ENCODE data around the gene PANX2.
"Not testable (repeated sequence)": the region's sequence is repeated elsewhere in the genome, so short reads cannot be mapped to it uniquely, and the experiment has no call there.

Gene PANX2

DNA sequence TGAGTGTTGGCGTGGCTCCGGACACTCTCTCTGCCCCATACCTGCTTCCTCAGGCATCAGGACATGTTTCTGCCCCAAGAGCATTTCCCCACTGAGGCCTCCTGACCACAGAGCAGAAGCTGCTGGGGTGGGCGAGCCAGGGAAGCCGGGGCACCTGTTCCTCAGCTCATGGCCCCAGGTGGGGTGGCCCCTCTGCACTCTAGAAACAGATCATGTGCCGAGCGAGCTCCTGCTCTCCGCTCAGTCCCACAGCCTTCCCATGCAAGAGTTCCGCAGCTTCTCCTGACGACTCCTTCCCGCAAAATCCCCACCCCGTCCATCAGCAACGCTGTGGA lies 22.4 kb upstream of the PANX2 start:
- DNase-seq, result no peak

DNA sequence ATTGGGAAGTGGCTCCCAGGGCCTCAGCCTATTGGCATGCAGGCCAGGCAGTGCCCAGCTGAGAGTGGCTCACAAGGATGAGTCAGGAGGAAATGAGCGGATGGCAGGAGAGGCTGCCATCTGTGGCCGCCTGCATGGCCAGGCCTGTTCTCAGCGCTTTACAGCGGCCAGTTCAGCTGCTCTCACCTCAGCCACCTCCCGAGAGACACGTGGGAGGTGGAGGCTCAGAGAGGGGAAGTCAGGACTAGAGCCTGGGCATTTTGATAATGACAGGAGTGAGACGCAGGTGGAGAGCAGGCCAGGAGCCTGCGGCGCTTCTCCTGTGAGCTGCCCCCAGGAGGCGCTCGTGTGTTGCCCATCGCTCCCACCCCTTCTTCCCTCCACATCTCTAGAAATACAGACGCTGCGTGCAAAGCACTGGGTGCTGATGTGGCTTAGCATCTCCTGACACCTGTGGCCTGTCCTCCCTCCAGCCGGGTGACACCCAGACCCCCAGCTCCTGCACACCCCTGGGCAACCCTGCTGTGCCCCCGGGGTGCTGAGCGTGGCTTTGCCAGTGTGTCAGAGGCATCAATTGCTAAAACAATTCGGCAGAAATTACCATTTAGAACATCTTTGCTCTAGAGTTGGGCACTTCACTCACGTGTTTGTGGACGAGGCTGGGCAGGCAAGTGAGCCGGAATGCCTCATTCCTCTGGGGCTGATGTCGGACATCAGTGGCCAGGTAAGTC lies 21.4 kb upstream of the PANX2 start:
- no peak for DNase-seq

DNA sequence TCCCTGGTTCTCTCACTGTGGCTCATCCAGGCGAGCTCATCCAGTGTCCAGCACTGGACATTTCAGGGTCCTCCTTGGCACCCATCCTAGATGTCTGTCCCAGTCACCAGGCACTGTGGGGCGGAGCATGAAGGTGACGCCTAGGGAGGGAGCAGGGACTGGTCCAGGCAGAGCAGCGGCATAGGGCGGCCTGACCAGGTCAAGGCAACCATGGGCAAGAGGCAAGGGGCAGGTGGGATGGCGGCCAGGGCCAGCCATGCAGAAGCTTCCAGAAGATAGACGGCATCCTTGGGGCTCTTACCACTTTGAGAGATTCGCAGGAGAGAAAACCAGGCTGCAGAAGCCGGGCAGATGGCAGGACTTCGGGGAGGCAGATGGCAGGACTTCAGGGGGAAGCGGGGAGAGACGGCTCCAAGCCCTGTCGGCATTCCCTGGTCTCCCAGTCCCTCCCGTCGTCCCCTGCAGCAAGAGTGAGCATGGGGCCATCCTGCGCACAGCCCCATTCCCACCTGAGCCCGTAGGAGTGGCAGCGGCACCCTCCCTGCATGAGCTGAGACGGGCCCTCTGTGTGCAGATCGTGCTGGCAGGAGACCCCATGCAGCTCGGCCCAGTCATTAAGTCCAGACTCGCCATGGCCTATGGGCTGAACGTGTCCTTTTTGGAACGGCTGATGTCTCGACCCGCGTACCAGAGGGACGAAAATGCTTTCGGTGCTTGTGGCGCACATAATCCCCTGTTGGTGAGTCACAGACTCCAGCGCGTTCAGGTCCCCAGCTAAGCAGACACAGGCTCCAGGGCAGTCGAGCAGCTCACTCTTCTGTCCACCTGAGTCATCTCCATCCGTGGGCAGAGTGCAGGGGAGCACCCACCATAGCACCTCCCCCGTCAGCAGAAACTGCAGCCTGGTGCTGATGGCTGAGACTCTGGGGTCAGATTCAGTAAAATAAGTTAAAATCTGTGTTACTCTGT lies 20.1 kb upstream of the PANX2 start:
- DNase-seq, result no peak

DNA sequence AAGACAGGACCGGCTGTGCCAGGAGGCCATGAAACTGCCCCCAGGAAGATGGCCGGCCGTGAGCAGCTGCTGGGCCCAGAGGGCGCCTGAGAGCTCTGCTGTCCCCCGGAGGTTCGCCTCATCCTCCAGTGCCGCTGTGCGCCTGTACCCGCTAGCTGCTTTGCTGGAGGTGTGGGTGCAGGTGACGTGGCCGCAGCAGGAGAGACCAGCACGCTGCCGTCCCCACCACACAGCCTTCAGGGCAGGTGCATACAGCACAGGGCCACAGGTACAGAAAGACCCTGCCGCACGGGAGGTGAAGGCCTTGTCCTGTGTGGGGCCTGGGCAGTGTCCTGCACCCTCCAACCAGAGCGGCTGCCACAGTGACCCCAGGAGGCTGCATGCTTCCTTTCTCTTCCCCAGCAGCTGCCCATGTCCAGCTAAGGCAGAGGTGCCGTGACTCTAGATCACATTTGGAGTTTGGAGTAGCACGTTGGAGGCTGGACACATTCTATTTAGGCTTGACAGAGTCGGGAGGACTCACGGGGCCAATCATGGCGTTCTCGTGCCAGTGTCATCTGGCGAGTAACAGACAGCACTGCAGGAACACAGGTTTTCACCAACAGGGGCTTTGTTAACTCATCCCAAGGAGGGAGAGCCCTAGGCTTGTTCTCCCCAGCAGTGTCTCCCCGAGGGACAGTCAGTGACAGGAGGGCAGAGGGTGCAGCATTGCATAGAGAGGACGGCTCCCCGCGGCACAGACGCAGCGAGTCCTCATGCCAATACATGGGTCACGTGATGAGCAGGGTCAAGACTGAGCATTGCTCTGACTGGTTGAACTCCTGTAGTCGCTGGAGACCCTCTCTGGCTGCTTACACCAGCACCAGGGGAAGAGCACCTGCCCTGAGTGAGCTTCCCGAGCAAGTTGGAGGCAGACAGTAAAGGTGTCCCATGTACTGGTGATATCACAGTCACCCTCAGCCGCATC lies 18.7 kb upstream of the PANX2 start:
- DNase-seq, result no peak

DNA sequence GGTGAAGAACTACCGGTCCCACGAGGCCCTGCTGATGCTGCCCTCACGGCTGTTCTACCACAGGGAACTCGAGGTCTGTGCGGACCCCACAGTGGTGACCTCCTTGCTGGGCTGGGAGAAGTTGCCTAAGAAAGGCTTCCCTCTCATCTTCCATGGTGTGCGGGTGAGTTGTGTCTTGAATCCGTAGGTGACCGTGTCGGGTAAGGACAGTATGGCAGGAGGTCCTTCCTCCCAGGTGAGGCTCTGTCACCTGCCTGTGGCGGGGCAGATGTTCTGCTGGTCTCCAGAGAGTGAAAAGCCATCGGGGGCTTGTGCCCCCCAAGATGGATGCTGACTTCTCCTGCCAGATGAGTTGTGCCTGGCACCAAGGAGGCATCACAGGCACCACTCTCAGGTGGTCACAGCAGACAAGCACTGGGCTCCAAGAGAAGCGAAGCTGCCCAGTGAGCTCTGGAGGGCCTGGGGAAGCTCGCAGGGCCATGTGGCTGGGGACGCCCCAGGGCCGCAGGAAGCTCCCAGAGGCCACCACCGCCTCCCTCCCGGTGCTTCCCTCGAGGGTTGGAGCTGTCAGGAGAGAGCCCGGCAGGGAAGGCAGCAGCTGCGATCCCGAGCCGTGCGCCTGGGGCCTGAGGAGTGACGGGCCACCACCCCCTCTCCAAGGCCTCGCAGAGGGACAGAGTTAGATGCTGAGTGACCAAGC lies 17.3 kb upstream of the PANX2 start:
- DNase-seq, result no peak

DNA sequence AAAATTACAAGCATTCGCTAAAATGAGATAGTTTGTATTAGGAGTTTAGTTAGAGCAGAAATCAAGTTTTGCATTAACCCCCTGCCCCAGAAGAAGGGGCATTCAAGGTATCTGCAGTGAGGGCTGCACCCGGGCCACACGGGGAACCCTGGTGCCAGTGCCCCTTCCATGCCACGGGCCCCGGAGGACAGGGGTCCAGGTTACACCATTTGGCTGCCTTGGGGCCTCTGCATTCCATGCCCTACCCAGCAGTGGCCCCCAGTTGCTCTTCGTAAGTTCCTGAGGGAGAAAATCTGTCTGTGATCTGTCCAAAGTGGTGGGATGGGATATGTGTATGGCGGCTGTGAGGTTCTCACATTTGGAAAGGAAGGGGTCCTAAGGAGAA lies 16.8 kb upstream of the PANX2 start:
- DNase-seq, result no peak

DNA sequence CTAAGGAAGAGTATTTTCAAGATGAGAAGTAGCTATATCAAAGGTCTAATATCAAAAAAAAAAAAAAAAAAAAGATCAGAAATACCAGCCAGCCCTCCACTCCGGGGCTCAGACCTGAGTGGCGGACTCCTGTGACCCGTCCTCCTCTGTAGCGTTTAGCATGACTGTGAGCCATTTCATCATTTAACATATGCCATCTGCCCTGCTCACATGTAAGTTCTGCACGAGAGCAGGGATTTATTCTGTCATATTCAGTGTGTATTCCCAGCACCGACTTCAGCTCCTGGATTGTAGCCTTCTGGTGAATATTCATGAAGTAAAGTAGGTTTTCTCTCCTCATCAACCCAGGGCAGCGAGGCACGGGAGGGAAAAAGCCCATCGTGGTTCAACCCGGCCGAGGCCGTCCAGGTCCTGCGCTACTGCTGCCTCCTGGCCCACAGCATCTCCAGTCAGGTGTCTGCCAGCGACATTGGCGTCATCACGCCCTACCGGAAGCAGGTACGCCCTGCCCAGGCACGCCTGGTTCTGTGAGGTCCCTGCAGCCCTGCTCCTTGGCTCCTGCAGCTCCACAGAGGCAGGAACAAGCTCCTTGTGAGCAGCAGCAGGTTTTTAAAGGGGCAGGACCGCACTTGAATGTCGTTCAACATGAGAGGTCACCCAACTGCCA lies 12.7 kb upstream of the PANX2 start:
- DNase-seq, result no peak

DNA sequence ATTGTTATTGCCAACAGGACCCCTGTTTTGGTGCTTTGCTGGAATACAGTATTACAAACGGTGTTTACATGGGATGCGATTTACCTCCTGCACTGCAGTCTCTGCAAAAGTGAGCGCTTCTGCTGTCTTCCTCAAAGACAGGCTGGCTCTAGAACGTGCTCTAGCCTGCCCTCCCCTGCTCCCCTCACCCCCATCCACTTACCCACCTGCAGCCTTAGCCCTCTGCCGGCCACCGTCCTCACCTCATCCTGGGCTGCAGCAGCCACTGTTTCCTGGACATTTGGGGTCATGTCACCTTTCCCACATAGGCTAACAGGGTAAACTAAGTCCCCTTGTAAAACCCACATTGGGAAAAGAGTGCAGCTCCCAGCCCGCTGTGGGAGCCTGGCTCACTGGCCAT lies 9.6 kb upstream of the PANX2 start:
- DNase-seq, result no peak

DNA sequence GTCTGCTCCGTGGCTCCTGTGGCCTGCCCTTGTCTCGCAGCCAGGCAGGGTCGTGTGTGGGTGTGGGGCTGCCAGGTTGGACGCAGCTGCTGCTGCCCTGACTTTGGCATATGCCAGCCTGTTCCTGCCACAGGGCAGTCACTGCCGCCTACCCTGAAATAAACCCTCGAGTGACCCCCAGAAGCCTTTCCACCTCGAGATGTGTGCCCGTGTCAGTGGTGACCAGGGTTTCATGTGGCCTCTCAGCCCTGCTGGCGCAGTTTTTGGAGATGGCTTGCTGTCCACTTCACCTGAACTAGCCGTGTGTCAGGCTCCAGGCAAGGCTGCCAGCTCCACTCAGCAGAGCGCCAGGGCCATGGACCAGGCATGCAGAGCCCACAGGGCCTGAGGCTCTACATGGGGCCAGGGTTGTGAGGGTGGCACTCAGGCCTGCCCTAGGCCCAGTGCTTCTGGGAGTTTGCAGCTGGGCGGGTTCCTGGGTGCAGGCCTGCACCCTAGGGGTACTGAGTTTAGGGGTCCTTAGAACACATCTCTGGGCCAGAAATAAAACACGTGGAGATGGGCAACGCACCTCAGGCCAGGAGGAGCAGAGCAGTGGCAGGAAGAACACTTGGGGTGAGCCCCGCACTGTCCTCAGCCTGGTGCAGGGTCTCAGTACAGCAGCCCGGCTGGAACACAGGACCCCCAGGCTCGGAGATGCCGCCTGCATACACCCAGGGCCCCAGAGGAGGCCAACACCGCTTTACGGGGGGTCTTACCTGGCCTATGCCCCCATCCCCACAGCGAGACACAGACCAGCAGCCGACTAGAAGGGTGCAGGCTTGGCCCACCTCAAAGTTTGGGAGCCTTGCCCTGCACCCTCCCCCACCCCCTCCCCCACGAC lies 8.8 kb upstream of the PANX2 start:
- no peak for DNase-seq

DNA sequence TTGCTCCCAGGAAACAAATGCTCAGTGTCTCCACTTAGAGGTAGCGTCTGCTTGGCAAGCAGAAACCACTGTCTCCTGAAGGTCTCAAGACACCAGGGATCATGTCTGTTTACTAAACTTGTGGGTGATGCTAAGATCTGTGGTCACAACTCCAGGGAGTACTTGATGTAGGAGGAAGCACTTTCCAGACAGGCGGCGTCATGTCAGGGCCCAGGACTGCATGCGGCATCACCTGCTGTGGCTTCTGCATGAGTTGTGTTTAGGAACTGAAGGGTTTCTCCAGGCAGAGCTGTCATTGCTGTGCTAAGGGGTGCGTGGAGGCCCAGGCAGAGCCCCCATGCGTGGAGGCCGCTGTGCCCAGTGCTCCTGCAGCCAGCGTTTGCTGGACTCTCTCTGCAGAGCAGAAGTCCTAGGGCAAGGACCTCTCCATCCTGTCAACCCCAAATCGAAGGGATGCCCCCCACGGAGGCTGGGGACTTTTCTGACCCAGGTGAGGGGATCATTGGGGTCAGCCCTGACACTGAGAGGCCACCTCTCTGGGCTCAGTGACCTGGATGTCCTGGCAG lies 8.1 kb upstream of the PANX2 start:
- DNase-seq, result no peak

DNA sequence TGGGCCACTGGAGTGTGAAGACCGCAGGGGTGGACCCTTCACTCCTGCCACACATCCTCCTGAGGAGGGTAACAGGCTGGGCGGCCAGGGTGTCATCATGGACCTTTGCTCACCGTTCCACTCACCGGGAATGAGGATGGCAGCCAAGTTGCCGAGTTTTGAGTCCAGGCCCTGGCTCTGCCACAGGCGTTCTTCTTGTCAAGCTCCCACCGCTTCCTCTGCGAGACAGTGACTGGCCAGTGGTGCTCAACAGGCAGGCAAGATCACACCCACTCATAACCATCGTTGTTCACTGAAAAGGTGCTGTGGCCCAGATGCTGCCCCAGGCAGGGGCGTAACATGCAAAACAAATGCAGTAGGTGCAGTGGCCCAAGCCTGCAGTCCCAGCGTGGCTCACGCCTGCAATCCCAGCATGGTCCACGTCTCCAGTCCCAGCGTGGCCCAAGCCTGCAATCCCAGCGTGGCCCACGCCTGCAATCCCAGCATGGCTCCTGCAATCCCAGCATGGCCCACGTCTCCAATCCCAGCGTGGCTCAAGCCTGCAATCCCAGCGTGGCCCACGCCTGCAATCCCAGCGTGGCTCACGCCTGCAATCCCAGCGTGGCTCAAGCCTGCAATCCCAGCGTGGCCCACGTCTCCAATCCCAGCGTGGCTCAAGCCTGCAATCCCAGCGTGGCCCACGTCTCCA lies 5.0 kb upstream of the PANX2 start:
- DNase-seq, result no peak

DNA sequence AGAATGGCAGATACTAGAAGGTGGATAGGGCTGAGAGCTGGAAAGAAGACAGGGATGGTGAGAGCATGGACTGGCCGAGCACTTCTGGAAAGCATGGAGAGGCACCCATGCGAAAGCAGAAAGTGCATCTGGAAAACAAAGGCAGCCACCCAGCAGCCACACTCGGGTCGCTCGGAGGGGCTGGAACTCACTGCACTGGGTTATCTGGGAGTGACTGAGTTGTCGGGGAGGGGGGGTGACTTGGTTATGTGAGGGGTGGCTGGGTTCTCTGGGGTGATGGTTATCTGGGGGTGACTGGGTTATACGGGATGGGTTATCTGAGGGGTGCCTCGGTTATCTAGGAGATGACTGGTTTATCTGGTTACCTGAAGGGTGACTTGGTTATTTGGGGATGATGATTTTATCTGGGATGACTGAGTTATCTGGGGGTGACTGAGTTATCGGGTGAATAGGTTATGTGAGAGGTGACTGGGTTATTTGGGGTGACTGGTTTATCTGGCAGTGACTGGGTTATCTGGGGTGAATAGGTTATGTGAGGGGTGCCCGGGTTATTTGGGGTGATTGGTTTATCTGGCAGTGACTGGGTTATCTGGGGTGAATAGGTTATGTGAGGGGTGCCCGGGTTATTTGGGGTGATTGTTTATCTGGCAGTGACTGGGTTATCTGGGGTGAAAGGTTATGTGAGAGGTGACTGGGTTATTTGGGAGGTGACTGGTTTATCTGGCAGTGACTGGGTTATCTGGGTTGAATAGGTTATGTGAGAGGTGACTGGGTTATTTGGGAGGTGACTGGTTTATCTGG lies 2.6 kb upstream of the PANX2 start:
- DNase-seq, result no peak

DNA sequence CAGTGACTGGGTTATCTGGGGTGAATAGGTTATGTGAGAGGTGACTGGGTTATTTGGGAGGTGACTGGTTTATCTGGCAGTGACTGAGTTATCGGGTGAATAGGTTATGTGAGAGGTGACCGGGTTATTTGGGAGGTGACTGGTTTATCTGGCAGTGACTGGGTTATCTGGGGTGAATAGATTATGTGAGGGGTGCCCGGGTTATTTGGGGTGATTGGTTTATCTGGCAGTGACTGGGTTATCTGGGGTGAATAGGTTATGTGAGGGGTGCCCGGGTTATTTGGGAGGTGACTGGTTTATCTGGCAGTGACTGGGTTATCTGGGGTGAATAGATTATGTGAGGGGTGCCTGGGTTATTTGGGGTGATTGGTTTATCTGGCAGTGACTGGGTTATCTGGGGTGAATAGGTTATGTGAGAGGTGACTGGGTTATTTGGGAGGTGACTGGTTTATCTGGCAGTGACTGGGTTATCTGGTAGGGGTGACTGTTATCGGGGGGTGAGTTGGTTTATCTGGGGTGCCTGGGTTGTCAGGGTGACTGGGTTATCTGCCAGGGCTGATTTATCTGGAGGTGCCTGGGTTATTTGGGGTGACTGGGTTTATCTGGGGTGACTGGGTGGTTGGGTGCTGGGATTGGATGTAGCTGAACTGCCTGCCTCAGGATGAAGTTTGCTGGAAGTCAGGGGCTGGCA lies 1.9 kb upstream of the PANX2 start:
- not testable (repeated sequence) for DNase-seq

DNA sequence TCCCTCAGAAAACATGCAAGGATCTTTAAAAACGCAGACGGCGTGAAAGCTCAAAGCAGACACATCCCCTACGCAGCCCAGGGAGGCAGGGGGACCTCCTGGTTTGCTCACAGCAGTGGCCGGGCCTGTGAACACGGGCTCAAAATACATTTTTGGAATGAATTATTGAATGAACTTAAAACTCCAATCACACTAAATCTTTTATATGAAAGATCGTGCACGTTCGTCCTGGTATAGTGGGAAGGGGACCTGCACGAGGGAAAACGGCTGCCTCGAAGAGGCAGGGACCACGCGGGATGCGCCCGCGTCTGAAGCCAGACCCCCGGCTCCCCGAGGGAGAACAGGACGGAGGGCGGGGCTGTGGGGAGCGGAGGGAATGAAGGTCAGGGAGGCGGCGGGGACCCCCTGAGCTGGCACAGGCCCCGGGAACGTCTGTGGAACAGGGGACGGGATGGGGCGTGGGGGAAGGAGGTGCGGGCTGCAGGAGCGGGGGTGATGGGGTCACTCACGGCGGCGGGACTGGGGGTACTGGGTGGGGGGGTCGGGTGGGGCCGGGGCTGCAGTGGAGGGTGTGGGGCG lies 1.3 kb upstream of the PANX2 start:
- DNase-seq, result no peak

DNA sequence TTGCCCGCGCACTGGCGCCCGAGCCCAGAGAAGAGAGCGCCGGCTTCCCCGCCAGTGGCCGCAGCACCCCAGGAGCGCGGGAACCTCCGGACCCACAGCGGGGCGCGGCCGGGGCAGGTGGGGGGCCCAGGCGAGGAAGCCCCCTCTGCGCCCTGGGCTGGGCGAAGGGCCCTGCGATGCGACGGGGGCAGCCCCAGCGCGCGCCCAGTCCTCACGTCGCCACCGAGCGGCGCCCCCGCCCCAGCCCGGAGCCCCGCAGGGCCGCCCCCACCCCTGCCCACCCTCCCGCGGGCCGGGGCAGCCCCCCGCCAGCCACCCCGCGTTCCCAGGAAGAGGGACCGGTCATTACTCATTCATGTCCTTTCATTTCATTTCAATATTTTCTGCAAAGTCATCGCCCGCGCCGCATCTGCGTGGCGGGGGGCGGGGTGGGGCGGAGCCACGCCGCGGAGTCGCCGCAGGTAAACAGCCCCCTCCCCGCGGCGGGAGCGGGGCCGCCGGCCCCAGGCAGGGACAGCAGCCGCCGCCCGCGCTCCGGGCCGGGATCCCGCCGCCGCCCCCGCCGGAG lies 673 bp upstream of the PANX2 start:
- DNase-seq, result no peak

DNA sequence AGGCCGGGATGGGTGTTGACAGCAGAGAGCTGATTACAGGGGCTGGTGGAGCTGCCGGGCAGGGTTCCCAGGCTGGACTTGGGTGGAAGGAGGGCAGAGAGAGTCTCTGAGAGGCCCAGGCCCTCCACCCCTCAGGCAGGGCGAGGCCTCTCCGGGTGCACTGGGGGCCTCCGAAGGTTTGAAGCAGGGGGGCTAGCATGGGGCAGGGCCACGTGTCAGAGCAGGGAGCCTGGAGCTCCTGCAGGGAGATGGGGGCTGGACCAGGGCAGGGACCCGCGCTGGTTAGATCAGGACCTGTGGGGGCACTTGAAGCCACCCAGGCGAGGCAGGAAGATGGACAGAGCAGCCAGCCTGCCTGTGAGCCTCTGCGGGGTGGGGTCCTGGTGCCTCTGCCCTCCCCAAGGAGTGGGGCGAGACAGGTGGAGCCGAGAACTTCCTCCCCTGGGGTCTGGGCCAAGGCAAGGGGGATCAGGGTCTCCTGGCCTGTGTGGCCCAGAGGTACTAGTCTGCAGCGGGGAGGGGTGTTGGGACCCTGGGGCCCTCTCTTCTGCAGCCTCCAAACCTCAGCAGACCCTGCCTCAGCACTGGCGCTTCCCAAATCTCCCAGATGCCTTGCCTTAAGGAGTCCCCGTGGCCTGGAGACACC lies 911 bp downstream of the PANX2 start:
- DNase-seq, result no peak

DNA sequence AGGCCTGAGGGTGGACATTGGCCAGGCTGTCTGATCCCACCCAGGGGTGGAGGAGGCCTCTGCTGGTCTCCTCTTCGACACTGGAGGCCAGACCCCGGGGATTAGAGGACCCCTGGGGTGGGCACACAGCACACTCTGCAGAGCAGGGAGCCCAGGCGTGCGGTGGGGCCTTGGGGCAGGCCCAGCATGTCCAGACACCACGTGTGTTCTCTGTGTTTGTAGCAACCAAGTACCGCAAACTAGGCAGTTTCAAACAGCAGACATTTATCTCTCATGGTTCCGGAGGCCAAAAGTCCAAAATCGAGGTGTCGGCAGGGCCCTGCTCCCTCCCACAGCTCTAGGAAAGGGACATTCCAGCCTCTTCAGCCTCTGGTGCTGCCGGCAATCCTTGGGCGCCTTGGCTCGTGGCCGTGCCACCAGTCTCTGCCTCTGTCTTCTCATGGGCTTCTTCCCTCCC lies 1.5 kb downstream of the PANX2 start:
- DNase-seq, result no peak
